ENCODE measurements around the gene C1QTNF7. TPM values are rescaled to one million over a fixed set of nuclear protein-coding genes. Genes with fewer than 3 reads are reported as not detected.

C1QTNF7 gene
- total RNA-seq, 1 donor from 2014 or later: 52.7 TPM

Other genes with a start within 250 kb of the C1QTNF7 start
- 65.7 TPM for gene CC2D2A, start 41.8 kb downstream of the C1QTNF7 start, total RNA-seq (ENCODE audit: insufficient read depth, low replicate concordance)
- gene FBXL5, start 227.3 kb downstream of the C1QTNF7 start, total RNA-seq (ENCODE audit: insufficient read depth, low replicate concordance): 265 TPM

Measured in umbilical cord (tissue), 1 donor.